Stomach (tissue), 9 donors: ENCODE data around the gene MND1. TPM values are rescaled to one million over a fixed set of nuclear protein-coding genes. Genes with fewer than 3 reads are reported as not detected.
"Not testable (repeated sequence)": the region's sequence is repeated elsewhere in the genome, so short reads cannot be mapped to it uniquely, and the experiment has no call there.

ENCODE experiments used
- DNase-seq, 2 donors: peaks; one replicate each; pipeline versions ENCODE4 v3.0.0 to v3.0.0-alpha.2; 2013 to 2019
- H3K27ac ChIP-seq, 5 donors: fragments of 200-600 bp in 4 of 5; sonication (generic) in 4 of 5; one replicate each; pipeline ENCODE4 v1.5.1; 2013 to 2019; ENCODE audit warnings: mild to moderate bottlenecking in 1 of 5, moderate library complexity in 1 of 5
- H3K27me3 ChIP-seq, 3 donors: fragments of 200-600 bp; sonication (generic); one replicate each; pipeline ENCODE4 v1.5.1; 2017 to 2019; ENCODE audit warnings: mixed run types in 1 of 3
- H3K36me3 ChIP-seq, 4 donors: fragments of 200-600 bp; sonication (generic); 1 replicate in 3 of 4; 2 replicates in 1 of 4; pipeline ENCODE4 v1.5.1; 2016 to 2019
- H3K4me1 ChIP-seq, 4 donors: fragments of 200-600 bp; sonication (generic); one replicate each; pipeline ENCODE4 v1.5.1; 2016 to 2019
- H3K4me3 ChIP-seq, 4 donors: fragments of 200-600 bp; sonication (generic) in 3 of 4; one replicate each; pipeline ENCODE4 v1.5.1; 2016 to 2019; ENCODE audit warnings: mild to moderate bottlenecking in 1 of 4
- H3K9me3 ChIP-seq, 4 donors: fragments of 200-600 bp; sonication (generic); one replicate each; pipeline ENCODE4 v1.5.1; 2016 to 2019
- EP300 ChIP-seq: sonication (generic); formaldehyde crosslinking; IDR thresholded peaks from one replicate; pipeline ENCODE4 v1.6.1; 2017; ENCODE audit warnings: antibody characterized with exemption
- POLR2A ChIP-seq, 4 donors: fragments of 450-650 bp; IDR thresholded peaks; one replicate each; pipeline ENCODE4 v1.6.1; 2016; ENCODE audit warnings: antibody characterized with exemption in 4 of 4, control low read depth in 2 of 4, mild to moderate bottlenecking in 1 of 4, moderate library complexity in 1 of 4
- POLR2AphosphoS5 ChIP-seq, 3 donors: sonication (generic); formaldehyde crosslinking; IDR thresholded peaks; one replicate each; pipeline ENCODE4 v1.6.1; 2016; ENCODE audit warnings: antibody characterized with exemption in 3 of 3
- WGBS, 5 donors: extraction: QIAGEN DNeasy Blood & Tissue Kit in 3 of 5; methylation state at CpG; one replicate each; pipeline versions ENCODE4 v1.1.5 to v1.1.7; 2013 to 2018; 5-methylcytosine and 5-hydroxymethylcytosine counted together
- intact Hi-C: fragments of 100-400 bp; cut with DNase I; formaldehyde crosslinking; loops from one replicate; pipeline ENCODE4 v1.15.1; 2023; ENCODE audit warnings: low total_unique reads
- polyA plus RNA-seq, 3 donors: library from polyadenylated mRNA; stranded (reverse); fragments of 200-250 nt; gene quantifications; one replicate each; pipeline ENCODE4 v1.2.3, GENCODE V29; 2013
- total RNA-seq, 5 donors: library from RNA; depleted of rRNA; stranded (reverse); fragments of >200 nt; gene quantifications; one replicate each; pipeline versions ENCODE4 v1.1.0 to v1.2.3, GENCODE V29; 2014 to 2016
- TF ChIP-seq, protein P1 (sequence below), 7 experiments: fragments of 450-650 bp in 4 of 7; fragments of 200-600 bp in 3 of 7; sonication (generic) in 3 of 7; IDR thresholded peaks; one replicate each; pipeline ENCODE4 v1.5.1; 2016 to 2019; ENCODE audit warnings: antibody characterized with exemption in 7 of 7, control low read depth in 2 of 7, mild to moderate bottlenecking in 1 of 7
- donor health status: healthy with polysubstance abuse.
- donor health status: Bipolar disorder and iron deficiency.
- donor health status: healthy.

MND1 gene
- total and polyA plus RNA-seq, 8 donors, result 1.1 to 5.9 (median 4.4) TPM; not detected in 3

DNA sequence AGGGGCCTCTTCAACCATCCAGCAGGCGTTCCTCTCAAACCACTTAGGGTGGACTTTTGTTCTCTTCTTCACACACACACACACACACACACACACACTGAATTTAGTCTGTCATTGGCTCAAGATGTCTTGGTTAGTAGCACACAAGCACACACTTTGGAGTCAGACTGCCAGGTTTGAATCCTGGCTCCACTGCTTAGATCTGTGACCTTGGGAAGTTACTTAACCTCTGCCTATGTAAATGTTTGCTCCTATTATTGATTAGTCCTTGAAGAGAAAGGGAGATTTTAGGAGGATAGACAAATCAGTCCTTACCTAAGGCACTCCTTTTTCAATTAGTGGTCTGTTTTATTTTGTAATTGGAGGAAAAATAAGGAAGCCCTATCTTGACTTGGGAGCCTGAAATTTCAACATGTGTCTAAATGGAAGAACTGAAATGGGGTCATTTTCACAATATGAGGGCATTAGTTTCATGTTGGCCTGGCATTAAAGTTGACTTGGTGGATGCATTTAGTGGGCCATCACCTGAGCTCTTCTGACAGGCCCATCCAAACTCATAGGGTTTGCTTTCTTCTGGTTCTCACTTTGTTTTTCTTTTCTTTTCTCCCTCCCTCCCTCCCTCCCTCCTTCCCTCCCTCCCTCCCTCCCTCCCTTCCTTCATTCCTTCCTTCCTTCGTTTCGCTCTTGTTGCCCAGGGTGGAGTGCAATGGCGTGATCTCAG, 108.3 kb downstream of the MND1 start:
- no peak overlapping the region for H3K27ac ChIP-seq
- peaks cover 0 to 28% (median 5%) of the 10 kb centered on the region in 4 donors for H3K4me1 ChIP-seq
- intact Hi-C loops, result no loop called here
- TF ChIP-seq POLR2A (IDR thresholded peaks at IDR 0.05), result no peak
- TF ChIP-seq, protein P1, sequence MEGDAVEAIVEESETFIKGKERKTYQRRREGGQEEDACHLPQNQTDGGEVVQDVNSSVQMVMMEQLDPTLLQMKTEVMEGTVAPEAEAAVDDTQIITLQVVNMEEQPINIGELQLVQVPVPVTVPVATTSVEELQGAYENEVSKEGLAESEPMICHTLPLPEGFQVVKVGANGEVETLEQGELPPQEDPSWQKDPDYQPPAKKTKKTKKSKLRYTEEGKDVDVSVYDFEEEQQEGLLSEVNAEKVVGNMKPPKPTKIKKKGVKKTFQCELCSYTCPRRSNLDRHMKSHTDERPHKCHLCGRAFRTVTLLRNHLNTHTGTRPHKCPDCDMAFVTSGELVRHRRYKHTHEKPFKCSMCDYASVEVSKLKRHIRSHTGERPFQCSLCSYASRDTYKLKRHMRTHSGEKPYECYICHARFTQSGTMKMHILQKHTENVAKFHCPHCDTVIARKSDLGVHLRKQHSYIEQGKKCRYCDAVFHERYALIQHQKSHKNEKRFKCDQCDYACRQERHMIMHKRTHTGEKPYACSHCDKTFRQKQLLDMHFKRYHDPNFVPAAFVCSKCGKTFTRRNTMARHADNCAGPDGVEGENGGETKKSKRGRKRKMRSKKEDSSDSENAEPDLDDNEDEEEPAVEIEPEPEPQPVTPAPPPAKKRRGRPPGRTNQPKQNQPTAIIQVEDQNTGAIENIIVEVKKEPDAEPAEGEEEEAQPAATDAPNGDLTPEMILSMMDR (IDR thresholded peaks at IDR 0.05), result no peak
- TF ChIP-seq EP300, result no peak
- TF ChIP-seq POLR2AphosphoS5 (IDR thresholded peaks at IDR 0.05), result no peak
- H3K27me3 ChIP-seq, result no peaks in the 10 kb centered on the region
- H3K9me3 ChIP-seq, result no peaks in the 10 kb centered on the region
- peak in 1 of 2 donors; percentile 22 for DNase-seq
- no peaks in the 10 kb centered on the region for H3K36me3 ChIP-seq
- 82 to 95% (median 91%) methylated on average over 2 to 4 of the region's 4 CpGs for WGBS, 5 donors
- H3K4me3 ChIP-seq, result no peak overlapping the region

DNA sequence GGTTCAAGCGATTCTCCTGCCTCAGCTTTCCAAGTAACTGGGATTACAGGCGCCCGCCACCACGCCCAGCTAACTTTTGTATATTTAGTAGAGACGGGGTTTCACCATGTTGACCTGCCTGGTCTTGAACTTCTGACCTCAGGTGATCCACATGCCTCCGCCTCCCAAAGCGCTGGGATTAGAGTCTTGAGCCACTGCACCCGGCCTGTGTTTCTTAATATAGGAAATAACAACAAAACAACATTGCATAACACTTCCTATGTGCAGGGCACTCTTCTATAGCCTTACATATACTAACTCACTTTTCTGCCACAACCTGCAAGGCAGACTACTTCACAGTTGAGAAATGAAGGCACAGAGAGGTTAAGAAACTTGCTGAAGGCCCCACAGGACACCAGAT, 108.9 kb downstream of the MND1 start:
- H3K4me3 ChIP-seq, result no peak overlapping the region
- no peaks in the 10 kb centered on the region for H3K27me3 ChIP-seq
- no peaks in the 10 kb centered on the region for H3K9me3 ChIP-seq
- intact Hi-C loops, result no loop called here
- TF ChIP-seq POLR2A (IDR thresholded peaks at IDR 0.05) (no peak), POLR2AphosphoS5 (IDR thresholded peaks at IDR 0.05) (no peak), EP300 (no peak)
- TF ChIP-seq, protein P1 (IDR thresholded peaks at IDR 0.05), result no peak
- H3K4me1 ChIP-seq, result peaks cover 0 to 22% (median 2%) of the 10 kb centered on the region in 4 donors
- no peaks in the 10 kb centered on the region for H3K36me3 ChIP-seq
- H3K27ac ChIP-seq, result no peak overlapping the region
- DNase-seq, result no peak
- WGBS, 5 donors, result 89 to 93% (median 92%) methylated on average over 8 of the region's 8 CpGs

DNA sequence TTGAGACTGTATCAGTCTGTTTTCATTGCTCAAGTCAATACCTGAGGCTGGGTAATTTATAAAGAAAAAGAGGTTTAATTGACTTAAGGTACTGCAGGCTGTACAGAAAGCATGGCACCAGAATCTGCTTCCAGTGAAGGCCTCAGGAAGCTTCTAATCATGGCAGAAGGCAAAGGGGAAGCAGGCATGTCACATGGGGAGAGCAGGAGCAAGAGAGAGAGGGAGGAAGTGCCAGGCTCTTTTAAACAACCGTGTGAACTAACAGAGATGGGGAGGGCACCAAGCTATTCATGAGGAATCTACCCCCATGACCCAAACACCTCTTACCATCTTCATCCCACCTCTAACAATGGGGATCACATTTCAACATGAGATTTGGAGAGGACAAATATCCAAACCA, 114.5 kb downstream of the MND1 start:
- Histone ChIP-seq H3K4me3 (no peak overlapping the region), H3K27me3 (no peaks in the 10 kb centered on the region), H3K36me3 (no peaks in the 10 kb centered on the region), H3K27ac (no peak overlapping the region), H3K4me1 (peaks cover 0 to 2% (median under 1%) of the 10 kb centered on the region in 4 donors), H3K9me3 (no peaks in the 10 kb centered on the region)
- intact Hi-C loops, result no loop called here
- no peak for DNase-seq
- 32 to 50% (median 33%) methylated on average over 1 of the region's 1 CpG for WGBS, 5 donors
- no peak for TF ChIP-seq POLR2A (IDR thresholded peaks at IDR 0.05)
- no peak for TF ChIP-seq POLR2AphosphoS5 (IDR thresholded peaks at IDR 0.05)
- TF ChIP-seq EP300, result no peak
- TF ChIP-seq, protein P1 (IDR thresholded peaks at IDR 0.05), result no peak

DNA sequence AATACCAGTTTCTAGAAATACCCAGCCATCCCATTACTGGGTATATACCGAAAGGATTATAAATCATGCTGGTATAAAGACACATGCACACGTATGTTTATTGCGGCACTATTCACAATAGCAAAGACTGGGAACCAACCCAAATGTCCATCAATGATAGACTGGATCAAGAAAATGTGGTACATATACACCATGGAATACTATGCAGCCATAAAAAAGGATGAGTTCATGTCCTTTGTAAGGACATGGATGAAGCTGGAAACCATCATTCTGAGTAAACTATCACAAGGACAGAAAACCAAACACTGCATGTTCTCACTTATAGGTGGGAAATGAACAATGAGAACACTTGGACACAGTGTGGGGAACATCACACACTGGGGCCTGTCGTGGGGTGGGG, 117.1 kb downstream of the MND1 start:
- intact Hi-C loops, result loop anchor here (10.0 kb wide), 1 partner anchor 113 kb away; no protein-coding TSS in a partner anchor
- not testable (repeated sequence) for H3K27ac ChIP-seq

DNA sequence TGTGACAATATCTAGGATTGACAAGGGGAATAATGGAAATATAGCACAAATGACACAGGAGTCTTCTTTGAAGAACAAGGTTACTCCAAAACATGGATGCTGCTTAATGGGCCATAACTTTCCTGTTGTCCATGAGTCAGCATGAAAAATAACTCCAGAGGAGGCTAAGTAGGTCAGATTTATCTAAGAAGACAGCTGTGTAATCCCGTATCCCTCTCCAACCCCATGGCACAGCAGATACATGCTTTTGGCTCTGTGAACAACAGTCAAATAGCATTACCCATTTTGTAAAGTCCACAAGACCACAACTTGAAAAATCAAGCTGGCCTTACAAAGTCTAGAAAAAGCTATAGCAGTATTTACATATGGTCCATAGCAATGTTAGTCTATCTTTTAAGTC, 119.6 kb downstream of the MND1 start:
- Histone ChIP-seq H3K9me3 (no peaks in the 10 kb centered on the region), H3K36me3 (no peaks in the 10 kb centered on the region), H3K27ac (peak overlapping the region in 1 of 5 donors; percentile 33), H3K27me3 (no peaks in the 10 kb centered on the region), H3K4me1 (peaks cover 12 to 41% (median 37%) of the 10 kb centered on the region in 4 donors), H3K4me3 (no peak overlapping the region)
- intact Hi-C loops, result loop anchor here (10.0 kb wide), 1 partner anchor 111 kb away; no protein-coding TSS in a partner anchor
- TF ChIP-seq EP300 (no peak), POLR2A (IDR thresholded peaks at IDR 0.05) (no peak), POLR2AphosphoS5 (IDR thresholded peaks at IDR 0.05) (no peak)
- TF ChIP-seq, protein P1 (IDR thresholded peaks at IDR 0.05), result no peak
- DNase-seq, result no peak
- WGBS, 5 donors, result 56 to 75% (median 69%) methylated on average over 1 of the region's 1 CpG

More for the DNA sequence above, 117.1 kb downstream of the MND1 start:
- not testable (repeated sequence) for H3K9me3 ChIP-seq, H3K27me3 ChIP-seq, DNase-seq, H3K4me3 ChIP-seq, H3K36me3 ChIP-seq
- 95 to 99% (median 96%) methylated on average over 4 of the region's 4 CpGs for WGBS, 5 donors
- H3K4me1 ChIP-seq, result peaks cover 0 to 20% (median 18%) of the 10 kb centered on the region in 4 donors
